Fibroblast of villous mesenchyme (primary cell): ENCODE results near the gene PRKN. TPM values are rescaled to one million over a fixed set of nuclear protein-coding genes. Genes with fewer than 3 reads are reported as not detected.

Source experiments
- DNase-seq: peaks from one replicate; pipeline ENCODE4 v3.0.0-alpha.2; 2010; ENCODE audit warnings: low read depth
- H3K4me3 ChIP-seq: 2 replicates; pipeline ENCODE4 v1.5.1; 2011; ENCODE audit warnings: low read depth, mild to moderate bottlenecking, low read length
- CTCF ChIP-seq: IDR thresholded peaks from 2 replicates; pipeline ENCODE4 v1.5.1; 2012; ENCODE audit warnings: low read depth, mild to moderate bottlenecking, low read length; ENCODE audit not compliant: insufficient read depth
- total RNA-seq: library from RNA; depleted of rRNA; stranded (reverse); fragments of >200 nt; gene quantifications from 2 replicates; pipeline ENCODE4 v1.2.3, GENCODE V29; 2012

The PRKN gene
- total RNA-seq, 1 donor: 2.2 TPM

DNA sequence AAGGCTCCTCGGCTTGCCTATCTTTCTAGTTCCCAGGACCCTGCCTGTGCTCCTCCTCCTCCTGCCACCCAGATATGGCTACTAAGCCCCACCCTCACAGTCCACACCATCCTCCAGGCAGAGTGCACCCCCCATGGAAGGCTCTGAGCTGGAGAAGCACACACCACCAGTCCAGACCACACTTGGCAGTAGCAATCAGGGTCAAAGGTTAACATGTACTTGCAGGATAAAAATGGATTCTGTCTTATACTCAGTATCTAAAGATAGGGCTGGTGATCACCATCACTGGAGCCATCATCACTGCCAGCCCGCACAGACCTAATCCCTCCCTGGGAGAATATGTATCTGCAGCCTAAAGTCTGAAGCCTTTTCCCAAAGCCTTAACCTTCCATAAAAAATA is 83.4 kb downstream of the PRKN start:
- DNase-seq: no peak
- no peak for TF ChIP-seq CTCF

GRCh38 chr6:162640756-162641155 is 86.8 kb downstream of the PRKN start:
- DNase-seq: no peak
- TF ChIP-seq CTCF: no peak

More for the DNA sequence above, 83.4 kb downstream of the PRKN start:
- no peak overlapping the region for H3K4me3 ChIP-seq

GRCh38 chr6:162639951-162640350 is 87.6 kb downstream of the PRKN start:
- TF ChIP-seq CTCF: no peak
- DNase-seq: no peak
- H3K4me3 ChIP-seq: no peak overlapping the region

More at GRCh38 chr6:162640756-162641155, 86.8 kb downstream of the PRKN start:
- H3K4me3 ChIP-seq: no peak overlapping the region

GRCh38 chr6:162638931-162639574 is 88.5 kb downstream of the PRKN start:
- DNase-seq: peak; percentile 16
- no peak for TF ChIP-seq CTCF
- no peak overlapping the region for H3K4me3 ChIP-seq

- DNase-seq: no peak
- TF ChIP-seq CTCF: no peak
- no peak overlapping the region for H3K4me3 ChIP-seq
Measured at GRCh38 chr6:162637317-162637716, 90.2 kb downstream of the PRKN start.

DNA sequence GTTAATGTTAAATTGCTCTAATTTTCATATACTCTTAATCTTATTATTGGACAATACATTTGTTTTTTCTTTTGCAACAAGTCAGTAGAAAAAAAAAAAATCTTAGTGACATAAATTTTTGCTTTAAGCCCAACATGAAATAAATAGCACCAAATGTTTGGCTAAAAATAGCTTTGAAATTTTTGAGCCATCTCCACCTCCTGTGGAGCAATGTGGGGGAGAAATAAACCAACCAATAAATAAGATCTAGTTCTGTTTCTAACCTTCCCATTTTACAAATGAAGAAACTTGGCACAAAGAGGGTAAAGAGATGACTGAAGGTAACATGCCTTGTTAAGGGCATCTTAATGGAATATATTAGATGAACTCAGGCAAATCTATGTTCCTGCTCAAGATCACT is 91.4 kb downstream of the PRKN start:
- no peak for DNase-seq
- no peak for TF ChIP-seq CTCF
- no peak overlapping the region for H3K4me3 ChIP-seq

GRCh38 chr6:162631546-162631945 is 96.0 kb downstream of the PRKN start:
- TF ChIP-seq CTCF: no peak
- DNase-seq: peak; percentile 11
- no peak overlapping the region for H3K4me3 ChIP-seq
